Measurements from ENCODE around the gene ANLN. TPM values are rescaled to one million over a fixed set of nuclear protein-coding genes. Genes with fewer than 3 reads are reported as not detected.

Gene ANLN
- 50.3 to 85.4 TPM (median 66.5 TPM) in 5 replicates for total RNA-seq (2022; extraction: Qiagen RNA extraction)

GRCh38 chr7:36389371-36390198, at the start of gene ANLN:
Gene ANLN, plus strand, starts transcription at chr7:36389862. Its CDS starts 165 bp downstream, at chr7:36390027.

Other genes with a start within 250 kb of the ANLN start
- 48.7 to 53.4 TPM (median 49.1 TPM) in 5 replicates for gene EEPD1, start 236.6 kb upstream of the ANLN start, total RNA-seq (2022; extraction: Qiagen RNA extraction)